ENCODE results near the gene BCAS3.

DNA sequence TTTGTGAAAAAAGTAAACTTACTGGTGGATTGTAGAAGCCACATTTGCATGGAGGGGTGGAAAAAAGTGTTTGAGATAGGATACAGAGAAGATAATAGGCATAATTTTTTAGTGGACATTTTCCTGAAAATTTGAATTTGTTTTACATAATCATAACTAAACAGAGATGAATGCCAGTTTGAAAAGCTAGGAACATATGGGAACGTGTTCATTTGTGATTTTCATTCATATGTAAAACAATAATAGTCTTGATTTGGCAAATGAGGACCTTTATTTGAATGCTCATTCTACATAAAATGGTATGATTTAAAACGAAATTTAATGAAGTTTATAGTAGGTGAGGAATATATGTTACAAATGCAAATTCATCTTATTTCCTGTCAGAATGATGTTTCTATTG lies 263.9 kb downstream of the BCAS3 start:
- TF ChIP-seq, protein P1, sequence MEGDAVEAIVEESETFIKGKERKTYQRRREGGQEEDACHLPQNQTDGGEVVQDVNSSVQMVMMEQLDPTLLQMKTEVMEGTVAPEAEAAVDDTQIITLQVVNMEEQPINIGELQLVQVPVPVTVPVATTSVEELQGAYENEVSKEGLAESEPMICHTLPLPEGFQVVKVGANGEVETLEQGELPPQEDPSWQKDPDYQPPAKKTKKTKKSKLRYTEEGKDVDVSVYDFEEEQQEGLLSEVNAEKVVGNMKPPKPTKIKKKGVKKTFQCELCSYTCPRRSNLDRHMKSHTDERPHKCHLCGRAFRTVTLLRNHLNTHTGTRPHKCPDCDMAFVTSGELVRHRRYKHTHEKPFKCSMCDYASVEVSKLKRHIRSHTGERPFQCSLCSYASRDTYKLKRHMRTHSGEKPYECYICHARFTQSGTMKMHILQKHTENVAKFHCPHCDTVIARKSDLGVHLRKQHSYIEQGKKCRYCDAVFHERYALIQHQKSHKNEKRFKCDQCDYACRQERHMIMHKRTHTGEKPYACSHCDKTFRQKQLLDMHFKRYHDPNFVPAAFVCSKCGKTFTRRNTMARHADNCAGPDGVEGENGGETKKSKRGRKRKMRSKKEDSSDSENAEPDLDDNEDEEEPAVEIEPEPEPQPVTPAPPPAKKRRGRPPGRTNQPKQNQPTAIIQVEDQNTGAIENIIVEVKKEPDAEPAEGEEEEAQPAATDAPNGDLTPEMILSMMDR (conservative IDR thresholded peaks at IDR 0.05), result no peak
- TF ChIP-seq ZFX (IDR thresholded peaks at IDR 0.05), result no peak

All from C4-2B (cell line).